Duodenal mucosa (tissue), 2 donors: Measurements from ENCODE around the gene GP1BB.

Experiments used
- H3K27ac ChIP-seq: one replicate; pipeline ENCODE4 v1.7.0; 2013; ENCODE audit warnings: low read depth, low read length
- H3K27me3 ChIP-seq, 2 donors: one replicate each; pipeline ENCODE4 v1.7.0; 2013; ENCODE audit warnings: low read length in 2 of 2, control low read depth in 1 of 2; ENCODE audit not compliant: insufficient read depth in 2 of 2, control insufficient read depth in 1 of 2
- H3K36me3 ChIP-seq, 2 donors: one replicate each; pipeline ENCODE4 v1.7.0; 2013; ENCODE audit warnings: low read length in 2 of 2, control low read depth in 1 of 2; ENCODE audit not compliant: insufficient read depth in 2 of 2, control insufficient read depth in 1 of 2
- H3K4me1 ChIP-seq, 2 donors: one replicate each; pipeline ENCODE4 v1.7.0; 2013; ENCODE audit warnings: low read length in 2 of 2, control low read depth in 1 of 2; ENCODE audit not compliant: insufficient read depth in 2 of 2, control insufficient read depth in 1 of 2
- H3K4me3 ChIP-seq, 2 donors: one replicate each; pipeline ENCODE4 v1.7.0; 2013; ENCODE audit warnings: low read length in 2 of 2, low read depth in 1 of 2
- H3K9ac ChIP-seq, 2 donors: one replicate each; pipeline ENCODE4 v1.7.0; 2013; ENCODE audit warnings: low read length in 2 of 2, low read depth in 1 of 2
- H3K9me3 ChIP-seq, 2 donors: one replicate each; pipeline ENCODE4 v1.7.0; 2013; ENCODE audit warnings: low read length in 2 of 2, control low read depth in 1 of 2; ENCODE audit not compliant: control insufficient read depth in 1 of 2

GP1BB gene

DNA sequence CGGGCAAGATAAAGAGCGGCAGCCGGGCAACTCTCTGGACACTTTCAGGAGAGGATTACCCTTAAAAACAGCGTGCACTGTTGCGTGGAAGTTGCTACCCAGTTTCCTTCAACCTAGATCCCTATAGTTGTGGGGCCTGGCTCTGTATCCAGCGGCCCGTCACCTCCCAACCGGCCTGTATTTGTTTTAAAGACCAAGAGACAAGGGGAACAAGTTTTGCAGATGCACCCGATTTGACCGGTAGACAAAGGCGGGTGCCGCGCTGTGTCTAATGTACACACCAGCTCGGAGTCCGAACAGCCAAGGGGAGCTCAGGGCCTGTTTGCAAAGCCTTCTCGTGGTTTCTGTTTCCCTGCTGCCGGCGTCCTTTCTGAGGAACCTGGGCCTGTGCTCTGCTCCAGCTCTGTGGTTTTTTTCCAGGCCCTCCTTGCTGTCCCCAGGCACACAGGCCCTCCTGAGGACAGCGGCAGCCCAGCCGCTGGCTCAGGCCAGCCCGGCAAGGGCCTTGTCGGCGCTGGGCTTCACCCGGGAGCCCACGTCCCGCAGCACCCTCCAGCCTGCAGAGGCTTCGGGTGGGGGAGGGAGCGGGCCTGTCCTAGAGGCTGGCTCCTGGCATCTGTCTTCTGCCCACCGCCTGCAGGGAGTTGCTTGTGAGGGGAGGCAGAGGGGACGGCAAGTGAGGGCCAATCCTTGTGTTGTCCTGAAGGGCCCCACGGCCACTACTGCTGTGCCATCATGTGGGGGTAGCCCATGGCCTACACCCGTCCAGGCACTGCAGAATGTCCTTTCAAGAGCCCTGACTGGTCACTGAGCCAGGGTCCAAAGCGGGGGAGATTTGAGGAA is 38.6 kb downstream of the GP1BB start:
- no peak overlapping the region for H3K27ac ChIP-seq
- H3K27me3 ChIP-seq = peaks cover 62 to 80% of the 10 kb centered on the region in 2 donors
- no peak overlapping the region for H3K9ac ChIP-seq
- no peak overlapping the region for H3K4me3 ChIP-seq
- H3K36me3 ChIP-seq = no peaks in the 10 kb centered on the region
- H3K9me3 ChIP-seq = no peaks in the 10 kb centered on the region
- H3K4me1 ChIP-seq = peaks cover 0 to 10% of the 10 kb centered on the region in 2 donors

DNA sequence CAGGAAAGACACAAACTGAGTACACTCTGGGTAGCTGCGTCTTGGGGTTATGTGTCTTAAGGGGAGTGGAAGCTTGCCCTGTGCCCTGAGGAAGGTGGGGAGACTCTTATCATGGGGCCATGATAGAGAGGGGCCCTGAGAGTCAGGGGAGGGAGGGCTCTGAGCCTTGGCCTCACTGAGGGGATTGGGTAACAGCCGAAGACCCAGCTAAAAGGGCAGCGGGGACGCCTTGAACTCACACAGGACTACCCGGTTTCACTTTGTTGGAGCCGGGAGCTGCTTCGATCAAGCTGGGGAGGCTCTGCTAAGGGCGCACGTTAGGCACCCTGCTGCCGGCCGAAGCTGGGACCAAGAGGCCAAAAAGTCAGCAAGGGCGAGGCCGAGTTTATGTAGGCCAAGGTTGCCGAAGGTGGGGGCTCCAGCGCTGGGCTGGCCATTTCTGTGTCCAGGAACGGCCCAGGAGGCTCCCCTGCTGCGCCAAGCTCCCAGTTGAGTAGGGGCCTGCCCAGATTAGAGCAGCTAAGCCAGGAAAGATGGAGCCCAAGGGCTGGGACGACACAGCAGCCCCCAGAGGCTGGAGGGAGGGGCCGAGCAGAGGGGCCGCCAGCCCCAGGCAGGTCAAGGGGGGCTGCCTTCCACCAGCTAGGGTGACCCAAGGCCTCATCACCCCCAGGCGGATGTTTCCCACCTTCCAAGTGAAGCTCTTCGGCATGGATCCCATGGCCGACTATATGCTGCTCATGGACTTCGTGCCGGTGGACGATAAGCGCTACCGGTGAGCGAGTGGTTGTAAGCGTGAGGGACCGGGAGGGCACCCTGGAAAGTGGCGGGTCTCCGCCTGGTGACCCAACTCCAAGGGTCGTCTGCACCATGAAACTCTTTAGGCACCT is 39.5 kb downstream of the GP1BB start:
- Histone ChIP-seq H3K36me3 (no peaks in the 10 kb centered on the region), H3K27me3 (peaks cover 68 to 81% of the 10 kb centered on the region in 2 donors), H3K4me1 (peaks cover 4 to 8% of the 10 kb centered on the region in 2 donors), H3K9me3 (no peaks in the 10 kb centered on the region), H3K9ac (no peak overlapping the region), H3K27ac (no peak overlapping the region), H3K4me3 (no peak overlapping the region)

DNA sequence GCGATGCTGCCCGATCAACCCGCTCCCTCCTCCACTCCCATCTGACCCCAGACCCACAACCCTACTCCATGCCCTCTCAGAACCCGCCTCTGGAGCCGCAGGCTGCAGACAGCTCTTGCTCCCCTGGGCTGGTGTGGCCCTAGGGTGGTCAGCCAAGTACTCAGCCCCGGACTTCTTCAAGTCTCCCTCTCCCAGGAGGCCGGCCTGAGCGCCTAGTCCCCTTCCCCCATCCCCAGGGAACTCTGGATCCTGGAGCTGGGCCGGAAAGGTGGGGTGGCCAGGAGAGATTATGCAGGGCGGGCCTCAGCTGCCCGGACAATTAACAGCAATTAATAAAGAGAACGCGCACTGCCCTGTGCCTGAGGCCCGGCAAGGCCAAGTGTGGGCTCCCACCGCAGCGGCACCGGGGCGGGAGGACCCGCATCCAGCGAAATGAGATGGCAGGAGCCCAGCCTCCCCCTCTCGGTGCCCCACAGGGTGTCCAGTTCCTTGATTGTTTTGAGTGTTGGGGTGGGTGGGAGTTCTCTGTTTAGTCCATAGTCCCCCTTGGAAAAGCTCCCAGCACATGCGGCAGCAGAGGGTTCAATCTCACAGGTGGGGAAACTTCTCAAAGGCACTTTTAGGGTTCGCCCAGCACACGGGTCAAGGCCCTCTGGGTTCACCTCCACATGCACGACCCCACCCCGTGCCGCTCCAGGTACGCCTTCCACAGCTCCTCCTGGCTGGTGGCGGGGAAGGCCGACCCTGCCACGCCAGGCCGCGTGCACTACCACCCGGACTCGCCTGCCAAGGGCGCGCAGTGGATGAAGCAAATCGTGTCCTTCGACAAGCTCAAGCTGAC is 40.3 kb downstream of the GP1BB start:
- Histone ChIP-seq H3K4me3 (no peak overlapping the region), H3K27me3 (peaks cover 72 to 83% of the 10 kb centered on the region in 2 donors), H3K36me3 (no peaks in the 10 kb centered on the region)

DNA sequence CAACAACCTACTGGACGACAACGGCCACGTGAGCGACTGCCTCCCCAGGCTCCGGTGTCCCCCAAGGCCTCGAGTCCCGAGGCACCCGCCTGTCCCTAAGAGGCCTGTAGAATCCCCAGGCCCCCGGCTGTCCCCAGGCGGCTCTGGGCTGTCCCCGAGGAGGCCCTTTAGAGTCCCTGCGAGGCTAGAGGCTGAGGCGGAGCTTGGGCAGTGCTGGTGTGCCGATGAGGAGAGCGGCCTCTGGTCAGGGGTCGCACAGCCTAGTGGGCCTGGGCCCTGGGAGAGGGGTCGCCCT is 40.9 kb downstream of the GP1BB start:
- Histone ChIP-seq H3K4me3 (no peak overlapping the region), H3K9ac (no peak overlapping the region), H3K4me1 (peaks cover 10 to 11% of the 10 kb centered on the region in 2 donors), H3K27me3 (peaks cover 70 to 83% of the 10 kb centered on the region in 2 donors), H3K36me3 (no peaks in the 10 kb centered on the region), H3K9me3 (no peaks in the 10 kb centered on the region), H3K27ac (no peak overlapping the region)

More for the DNA sequence above, 40.3 kb downstream of the GP1BB start:
- Histone ChIP-seq H3K9me3 (no peaks in the 10 kb centered on the region), H3K27ac (no peak overlapping the region), H3K9ac (no peak overlapping the region), H3K4me1 (peaks cover 10 to 11% of the 10 kb centered on the region in 2 donors)

DNA sequence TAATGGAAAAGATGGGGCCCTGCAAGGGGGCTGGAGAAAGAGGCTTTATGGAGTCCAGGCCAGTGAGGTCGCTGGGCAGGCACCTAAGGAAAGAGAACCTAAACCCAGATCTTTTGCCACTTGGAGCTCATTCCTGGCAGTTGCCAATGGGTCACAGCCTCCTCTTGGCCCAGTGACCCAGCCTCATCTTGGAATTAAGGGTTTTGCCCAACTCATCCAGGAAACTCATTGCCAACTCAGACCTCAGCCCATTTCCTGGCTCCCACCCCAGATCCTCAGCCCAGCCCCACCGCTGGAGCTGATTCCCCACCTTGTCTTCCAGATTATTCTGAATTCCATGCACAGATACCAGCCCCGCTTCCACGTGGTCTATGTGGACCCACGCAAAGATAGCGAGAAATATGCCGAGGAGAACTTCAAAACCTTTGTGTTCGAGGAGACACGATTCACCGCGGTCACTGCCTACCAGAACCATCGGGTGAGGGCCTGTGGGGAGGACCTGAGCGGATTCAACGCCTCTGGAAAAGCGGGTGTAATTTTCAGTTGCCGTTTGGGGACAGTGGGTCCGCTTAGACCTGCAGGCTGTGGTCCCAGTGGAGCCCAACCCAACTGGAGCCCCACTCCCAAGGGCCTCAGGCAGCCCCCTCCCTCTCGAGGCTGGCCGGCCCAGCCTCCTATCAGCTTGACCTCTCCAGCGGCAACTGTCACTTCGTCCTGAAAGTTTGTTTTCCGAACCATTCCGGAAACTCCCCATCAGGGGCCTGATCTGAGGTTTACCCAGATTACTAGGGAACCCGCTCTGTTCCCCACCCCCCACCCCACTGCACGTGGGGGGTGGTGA is 41.5 kb downstream of the GP1BB start:
- Histone ChIP-seq H3K4me1 (peaks cover 7 to 10% of the 10 kb centered on the region in 2 donors), H3K27me3 (peaks cover 70 to 83% of the 10 kb centered on the region in 2 donors), H3K4me3 (no peak overlapping the region)

DNA sequence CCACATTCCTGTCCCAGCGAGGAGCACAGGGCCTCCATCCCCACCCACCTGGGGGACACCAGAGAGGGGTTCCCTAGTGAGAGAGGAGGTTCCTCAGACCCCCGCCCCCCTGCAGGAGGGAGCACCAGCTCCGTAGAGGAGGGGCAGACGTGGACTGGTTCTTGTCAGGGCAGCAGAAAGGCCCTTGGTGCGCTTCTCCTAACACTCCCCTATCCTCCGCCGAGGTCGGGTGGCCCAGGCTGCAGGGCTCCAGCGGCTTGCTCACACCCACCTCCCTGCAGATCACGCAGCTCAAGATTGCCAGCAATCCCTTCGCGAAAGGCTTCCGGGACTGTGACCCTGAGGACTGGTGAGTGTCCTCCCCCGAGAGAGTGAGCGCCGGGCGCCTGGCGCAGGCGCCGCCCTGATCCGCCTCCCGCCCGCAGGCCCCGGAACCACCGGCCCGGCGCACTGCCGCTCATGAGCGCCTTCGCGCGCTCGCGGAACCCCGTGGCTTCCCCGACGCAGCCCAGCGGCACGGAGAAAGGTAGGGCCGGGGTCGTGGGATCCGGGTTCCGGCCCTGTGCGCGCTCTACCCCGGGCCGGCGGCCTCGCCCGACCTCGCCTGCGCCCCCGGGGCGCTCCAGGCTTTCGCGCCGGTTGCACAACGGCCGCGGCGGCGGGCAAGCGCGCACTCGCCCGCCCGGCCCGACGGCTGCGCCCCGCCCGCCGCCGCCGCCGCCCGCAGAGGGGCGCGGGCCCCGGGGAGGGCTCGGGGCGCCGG is 42.3 kb downstream of the GP1BB start:
- Histone ChIP-seq H3K4me3 (peak overlapping the region in 1 of 2 donors; percentile 21), H3K36me3 (no peaks in the 10 kb centered on the region), H3K4me1 (peaks cover 7 to 10% of the 10 kb centered on the region in 2 donors), H3K9me3 (no peaks in the 10 kb centered on the region), H3K9ac (no peak overlapping the region), H3K27me3 (peaks cover 77 to 87% of the 10 kb centered on the region in 2 donors), H3K27ac (no peak overlapping the region)

More for the DNA sequence above, 41.5 kb downstream of the GP1BB start:
- Histone ChIP-seq H3K9ac (no peak overlapping the region), H3K36me3 (no peaks in the 10 kb centered on the region), H3K9me3 (no peaks in the 10 kb centered on the region), H3K27ac (no peak overlapping the region)

DNA sequence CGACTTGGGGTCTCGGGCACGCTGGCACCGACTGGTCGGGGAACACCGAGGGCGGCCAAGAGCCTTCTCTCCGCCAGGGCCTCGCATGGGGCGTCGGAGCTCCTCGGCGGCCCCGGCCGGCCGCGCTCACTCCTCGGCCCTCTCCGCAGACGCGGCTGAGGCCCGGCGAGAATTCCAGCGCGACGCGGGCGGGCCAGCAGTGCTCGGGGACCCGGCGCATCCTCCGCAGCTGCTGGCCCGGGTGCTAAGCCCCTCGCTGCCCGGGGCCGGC is 42.8 kb downstream of the GP1BB start:
- Histone ChIP-seq H3K9me3 (no peaks in the 10 kb centered on the region), H3K36me3 (no peaks in the 10 kb centered on the region), H3K9ac (no peak overlapping the region), H3K27me3 (peaks cover 82 to 92% of the 10 kb centered on the region in 2 donors), H3K4me3 (no peak overlapping the region), H3K27ac (no peak overlapping the region), H3K4me1 (peaks cover 7 to 10% of the 10 kb centered on the region in 2 donors)

DNA sequence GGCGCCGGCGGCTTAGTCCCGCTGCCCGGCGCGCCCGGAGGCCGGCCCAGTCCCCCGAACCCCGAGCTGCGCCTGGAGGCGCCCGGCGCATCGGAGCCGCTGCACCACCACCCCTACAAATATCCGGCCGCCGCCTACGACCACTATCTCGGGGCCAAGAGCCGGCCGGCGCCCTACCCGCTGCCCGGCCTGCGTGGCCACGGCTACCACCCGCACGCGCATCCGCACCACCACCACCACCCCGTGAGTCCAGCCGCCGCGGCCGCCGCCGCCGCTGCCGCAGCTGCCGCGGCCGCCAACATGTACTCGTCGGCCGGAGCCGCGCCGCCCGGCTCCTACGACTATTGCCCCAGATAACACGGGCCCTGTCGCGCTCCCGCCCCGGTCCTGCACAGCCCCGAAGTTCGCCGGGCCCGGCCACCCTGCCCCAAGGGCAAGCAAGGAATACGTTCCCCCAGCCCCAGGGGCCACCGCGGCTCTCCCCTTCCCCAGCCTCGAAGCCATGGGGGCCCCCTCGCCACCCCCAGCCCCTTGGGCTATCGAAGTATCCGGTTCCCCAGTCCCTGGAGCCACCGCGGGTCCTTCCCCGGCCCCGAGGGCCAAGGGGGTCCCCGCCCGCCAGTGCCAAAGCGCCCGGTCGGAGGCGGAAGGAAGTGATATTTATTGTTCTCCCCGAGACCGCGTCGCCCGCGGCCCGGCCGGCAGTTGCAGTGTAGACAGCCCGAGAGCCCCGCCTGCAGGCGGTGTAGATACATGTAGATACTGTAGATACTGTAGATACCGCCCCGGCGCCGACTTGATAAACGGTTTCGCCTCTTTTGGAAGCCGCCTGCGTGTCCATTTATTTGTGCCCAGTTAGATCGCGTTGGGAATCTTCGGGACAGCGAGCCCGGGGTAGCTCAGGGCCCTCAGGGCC is 43.4 kb downstream of the GP1BB start:
- H3K27me3 ChIP-seq = peaks cover 86 to 94% of the 10 kb centered on the region in 2 donors
- H3K27ac ChIP-seq = no peak overlapping the region
- no peak overlapping the region for H3K4me3 ChIP-seq
- no peaks in the 10 kb centered on the region for H3K36me3 ChIP-seq
- no peaks in the 10 kb centered on the region for H3K9me3 ChIP-seq
- peaks cover 7 to 10% of the 10 kb centered on the region in 2 donors for H3K4me1 ChIP-seq
- no peak overlapping the region for H3K9ac ChIP-seq
